Measurements from ENCODE around the gene C1RL. TPM values are rescaled to one million over a fixed set of nuclear protein-coding genes. Genes with fewer than 3 reads are reported as not detected.
"Not testable (repeated sequence)": the region's sequence is repeated elsewhere in the genome, so short reads cannot be mapped to it uniquely, and the experiment has no call there.

C1RL gene
- total RNA-seq, 1 donor from 2014 or later: 19.2 TPM

- H3K4me1 Mint-ChIP-seq: no peaks in the 10 kb centered on the region
- POLR2A ChIA-PET: no interaction called here
Measured at GRCh38 chr12:7054925-7055324, 54.1 kb downstream of the C1RL start.

GRCh38 chr12:7049973-7050372, 59.0 kb downstream of the C1RL start:
- peaks cover 11% of the 10 kb centered on the region for H3K4me1 Mint-ChIP-seq
- POLR2A ChIA-PET: interaction anchor here (0.7 kb wide), 1 partner anchor 9 kb away, joined by 4 read pairs; no protein-coding TSS in a partner anchor
- H3K4me3 Mint-ChIP-seq; H3K36me3 Mint-ChIP-seq (ENCODE audit: low read depth); CTCF ChIA-PET; H3K27me3 Mint-ChIP-seq; DNase-seq; H3K27ac Mint-ChIP-seq; H3K9me3 Mint-ChIP-seq; ATAC-seq (ENCODE audit: low read depth); intact Hi-C loops (cut with micrococcal nuclease): not testable (repeated sequence)

More at GRCh38 chr12:7054925-7055324, 54.1 kb downstream of the C1RL start:
- Mint-ChIP-seq H3K36me3 (ENCODE audit: low read depth) (no peaks in the 10 kb centered on the region), H3K27me3 (peaks cover 39% of the 10 kb centered on the region), H3K9me3 (no peaks in the 10 kb centered on the region), H3K4me3 (no peak overlapping the region), H3K27ac (no peak overlapping the region)
- intact Hi-C loops (cut with micrococcal nuclease): no loop called here
- TF ChIP-seq CTCF (IDR thresholded peaks at IDR 0.05): no peak
- CTCF ChIA-PET: no interaction called here
- no peak for DNase-seq
- no peak for ATAC-seq (ENCODE audit: low read depth)

- POLR2A ChIA-PET: interaction anchor here (0.7 kb wide), 1 partner anchor 9 kb away, joined by 4 read pairs; no protein-coding TSS in a partner anchor
- H3K27me3 Mint-ChIP-seq; H3K9me3 Mint-ChIP-seq; H3K4me3 Mint-ChIP-seq; intact Hi-C loops (cut with micrococcal nuclease); DNase-seq; H3K36me3 Mint-ChIP-seq (ENCODE audit: low read depth); CTCF ChIA-PET; ATAC-seq (ENCODE audit: low read depth); H3K27ac Mint-ChIP-seq: not testable (repeated sequence)
- H3K4me1 Mint-ChIP-seq: peaks cover 11% of the 10 kb centered on the region
Measured at GRCh38 chr12:7049445-7049951, 59.5 kb downstream of the C1RL start.

GRCh38 chr12:7047306-7047705, 61.7 kb downstream of the C1RL start:
- ChIA-PET POLR2A (no interaction called here), CTCF (no interaction called here)
- no peak for DNase-seq
- H3K36me3 Mint-ChIP-seq (ENCODE audit: low read depth): no peaks in the 10 kb centered on the region
- no peak for TF ChIP-seq CTCF (IDR thresholded peaks at IDR 0.05)
- ATAC-seq (ENCODE audit: low read depth): no peak
- H3K4me3 Mint-ChIP-seq: no peak overlapping the region
- H3K27ac Mint-ChIP-seq: no peak overlapping the region
- H3K4me1 Mint-ChIP-seq: peaks cover 11% of the 10 kb centered on the region
- H3K27me3 Mint-ChIP-seq: peaks cover 2% of the 10 kb centered on the region
- intact Hi-C loops (cut with micrococcal nuclease): no loop called here
- no peaks in the 10 kb centered on the region for H3K9me3 Mint-ChIP-seq

- DNase-seq (no peak), ATAC-seq (ENCODE audit: low read depth) (no peak)
- H3K27ac Mint-ChIP-seq: no peak overlapping the region
- ChIA-PET CTCF (no interaction called here), POLR2A (no interaction called here)
- H3K27me3 Mint-ChIP-seq: peaks cover 2% of the 10 kb centered on the region
- intact Hi-C loops (cut with micrococcal nuclease): no loop called here
- H3K4me1 Mint-ChIP-seq: peaks cover 11% of the 10 kb centered on the region
- TF ChIP-seq CTCF (IDR thresholded peaks at IDR 0.05): no peak
- H3K9me3 Mint-ChIP-seq: no peaks in the 10 kb centered on the region
- no peaks in the 10 kb centered on the region for H3K36me3 Mint-ChIP-seq (ENCODE audit: low read depth)
- no peak overlapping the region for H3K4me3 Mint-ChIP-seq
Measured at GRCh38 chr12:7046383-7047105, 62.5 kb downstream of the C1RL start.

- ATAC-seq (ENCODE audit: low read depth) (peak; percentile 31), DNase-seq (no peak)
- TF ChIP-seq CTCF (IDR thresholded peaks at IDR 0.05): no peak
- Mint-ChIP-seq H3K27ac (no peak overlapping the region), H3K4me3 (no peak overlapping the region), H3K27me3 (no peaks in the 10 kb centered on the region), H3K9me3 (no peaks in the 10 kb centered on the region), H3K4me1 (peaks cover 11% of the 10 kb centered on the region), H3K36me3 (ENCODE audit: low read depth) (no peaks in the 10 kb centered on the region)
- ChIA-PET CTCF (no interaction called here), POLR2A (no interaction called here)
- intact Hi-C loops (cut with micrococcal nuclease): no loop called here
Measured at GRCh38 chr12:7045913-7046312, 63.1 kb downstream of the C1RL start.

Other genes starting within 250 kb of the C1RL start
- gene TPI1, start 241.7 kb downstream of the C1RL start, total RNA-seq: 306 and 318 TPM in 2 replicates
- gene SPSB2, start 235.9 kb downstream of the C1RL start, total RNA-seq: 14.4 and 16.2 TPM in 2 replicates
- 7.7 and 8.8 TPM in 2 replicates for gene LRRC23, start 204.4 kb downstream of the C1RL start, total RNA-seq
- gene ENO2, start 194.6 kb downstream of the C1RL start, total RNA-seq: 20.9 and 31.0 TPM in 2 replicates
- gene ATN1, start 181.3 kb downstream of the C1RL start, total RNA-seq: 42.8 and 50.9 TPM in 2 replicates
- gene RNU7-1, start 165.4 kb downstream of the C1RL start, total RNA-seq: not detected in 2 replicates
- gene C12orf57, start 165.2 kb downstream of the C1RL start, total RNA-seq: 54.8 and 63.4 TPM in 2 replicates
- 371 and 393 TPM in 2 replicates for gene PTPN6, start 157.9 kb downstream of the C1RL start, total RNA-seq
- gene PHB2, start 138.6 kb downstream of the C1RL start, total RNA-seq: 240 and 255 TPM in 2 replicates
- 89.2 and 91.1 TPM in 2 replicates for gene EMG1, start 138.3 kb downstream of the C1RL start, total RNA-seq
- gene LPCAT3, start 90.7 kb downstream of the C1RL start, total RNA-seq: 19.3 and 21.3 TPM in 2 replicates
- gene C1S, start 48.5 kb downstream of the C1RL start, total RNA-seq: 0.71 and 1.6 TPM in 2 replicates
- gene C1R, start 16.8 kb downstream of the C1RL start, total RNA-seq: 0.54 and 0.78 TPM in 2 replicates
- 0.44 TPM in 1 of 2 replicates, not detected in the other for gene RBP5, start 19.7 kb upstream of the C1RL start, total RNA-seq
- 14.1 and 14.8 TPM in 2 replicates for gene CLSTN3, start 21.2 kb upstream of the C1RL start, total RNA-seq
- gene PEX5, start 80.5 kb upstream of the C1RL start, total RNA-seq: 24.9 and 26.8 TPM in 2 replicates
- gene ACSM4, start 194.9 kb upstream of the C1RL start, total RNA-seq: not detected in 2 replicates

Measured in activated B cell treated with CpG ODN at 0.5 μM for 24 hours (primary cell).